ENCODE data around the gene ELMOD2. TPM values are rescaled to one million over a fixed set of nuclear protein-coding genes. Genes with fewer than 3 reads are reported as not detected.

The ELMOD2 gene
- total RNA-seq, 1 experiment from 2014 or later, result 37.2 TPM

DNA sequence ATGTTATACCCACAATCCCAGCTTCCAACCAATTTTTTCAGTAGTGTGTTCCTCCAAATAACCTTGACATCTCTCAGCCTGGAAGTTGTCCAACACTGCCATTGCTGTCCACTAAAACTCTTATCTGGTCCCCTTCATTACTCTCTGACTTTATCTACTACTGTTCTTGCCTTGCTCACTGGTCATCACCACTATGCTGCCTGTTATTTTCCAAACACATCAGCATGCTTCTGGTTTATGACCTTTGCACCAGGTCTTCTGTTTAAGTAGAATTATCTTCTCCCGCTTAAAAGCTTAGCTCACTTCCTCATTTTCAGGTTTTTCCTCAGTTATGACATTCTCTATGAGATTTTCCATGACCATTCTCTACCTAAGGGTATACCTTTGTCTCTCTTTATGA, 5.5 kb downstream of the ELMOD2 start:
- ChIA-PET CTCF (no interaction called here), POLR2A (ENCODE audit: low non-redundant PET) (no interaction called here)
- Histone ChIP-seq H3K4me1 (ENCODE audit: insufficient read depth, low read length, poor library complexity, severe bottlenecking) (no peaks in the 10 kb centered on the region), H3K27me3 (replicated peaks; ENCODE audit: insufficient read depth, low read depth, low read length, poor library complexity) (no peaks in the 10 kb centered on the region), H3K4me3 (ENCODE audit: low read depth, low read length, poor library complexity, severe bottlenecking) (no peak overlapping the region), H3K27ac (ENCODE audit: low read depth, low read length, poor library complexity, severe bottlenecking) (no peak overlapping the region), H3K9me3 (ENCODE audit: low read depth, low read length, poor library complexity, severe bottlenecking) (no peaks in the 10 kb centered on the region), H3K36me3 (ENCODE audit: insufficient read depth, low read length, poor library complexity, severe bottlenecking) (peaks cover 11% of the 10 kb centered on the region)
- BruUV-seq (replicated peaks), result no TSS peak
- TF ChIP-seq CTCF (conservative IDR thresholded peaks at IDR 0.05; ENCODE audit: low read depth, low read length) (no peak), EZH2 (IDR thresholded peaks at IDR 0.05; ENCODE audit: borderline replicate concordance, low read depth, low read length, poor library complexity, severe bottlenecking) (no peak)
- intact Hi-C loops (cut with micrococcal nuclease; ENCODE audit: unreplicated experiment), result loop anchor here (10.0 kb wide), 1 partner anchor 165 kb away; no protein-coding TSS in a partner anchor
- DNase-seq (ENCODE audit: low spot score), result no peak

GRCh38 chr4:140533951-140534480, 10.0 kb downstream of the ELMOD2 start:
- CTCF ChIA-PET, result no interaction called here
- Histone ChIP-seq H3K4me3 (ENCODE audit: low read depth, low read length, poor library complexity, severe bottlenecking) (no peak overlapping the region), H3K9me3 (ENCODE audit: low read depth, low read length, poor library complexity, severe bottlenecking) (no peaks in the 10 kb centered on the region), H3K4me1 (ENCODE audit: insufficient read depth, low read length, poor library complexity, severe bottlenecking) (no peaks in the 10 kb centered on the region), H3K27me3 (replicated peaks; ENCODE audit: insufficient read depth, low read depth, low read length, poor library complexity) (no peaks in the 10 kb centered on the region), H3K36me3 (ENCODE audit: insufficient read depth, low read length, poor library complexity, severe bottlenecking) (peaks cover 2% of the 10 kb centered on the region), H3K27ac (ENCODE audit: low read depth, low read length, poor library complexity, severe bottlenecking) (no peak overlapping the region)
- intact Hi-C loops (cut with micrococcal nuclease; ENCODE audit: unreplicated experiment), result no loop called here
- no peak for DNase-seq (ENCODE audit: low spot score)
- POLR2A ChIA-PET (ENCODE audit: low non-redundant PET), result no interaction called here
- TF ChIP-seq CTCF (conservative IDR thresholded peaks at IDR 0.05; ENCODE audit: low read depth, low read length), result no peak
- no peak for TF ChIP-seq EZH2 (IDR thresholded peaks at IDR 0.05; ENCODE audit: borderline replicate concordance, low read depth, low read length, poor library complexity, severe bottlenecking)
- no TSS peak for BruUV-seq (replicated peaks)

DNA sequence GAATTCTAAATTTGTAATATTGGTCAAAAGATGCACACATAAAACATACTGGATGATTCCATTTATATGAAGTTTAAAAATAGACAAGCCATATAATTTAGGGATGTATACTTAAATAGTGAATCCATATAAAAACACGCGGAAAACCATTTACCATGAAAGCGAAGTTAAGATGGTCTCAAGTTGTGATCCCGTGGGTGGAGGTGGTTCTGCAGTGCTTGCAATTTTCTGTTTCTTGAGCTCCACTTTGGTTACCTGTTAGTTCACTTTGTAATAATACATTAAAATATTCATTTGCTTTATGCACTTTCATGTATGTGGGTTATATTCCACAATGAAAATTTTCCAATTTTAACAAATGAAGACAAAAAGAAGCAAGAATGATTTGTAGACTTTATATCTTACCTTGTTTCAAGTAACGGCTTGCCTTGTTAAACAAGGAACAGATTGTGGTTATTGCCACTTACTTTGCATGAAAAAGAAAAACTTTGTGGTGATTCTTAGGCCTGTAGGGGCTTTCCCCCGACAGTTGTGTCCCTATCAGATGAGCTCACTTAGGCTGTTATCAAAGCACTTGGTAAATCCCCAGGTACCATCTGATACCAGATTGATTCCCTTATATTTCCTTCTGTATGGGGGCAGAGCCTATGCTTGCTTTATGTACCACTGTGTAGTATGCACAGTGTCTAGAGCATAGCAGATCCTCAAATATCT, 32.6 kb downstream of the ELMOD2 start:
- H3K27ac ChIP-seq (ENCODE audit: low read depth, low read length, poor library complexity, severe bottlenecking), result no peak overlapping the region
- POLR2A ChIA-PET (ENCODE audit: low non-redundant PET), result no interaction called here
- TF ChIP-seq CTCF (conservative IDR thresholded peaks at IDR 0.05; ENCODE audit: low read depth, low read length) (no peak), EZH2 (IDR thresholded peaks at IDR 0.05; ENCODE audit: borderline replicate concordance, low read depth, low read length, poor library complexity, severe bottlenecking) (no peak)
- BruUV-seq (replicated peaks), result no TSS peak
- H3K36me3 ChIP-seq (ENCODE audit: insufficient read depth, low read length, poor library complexity, severe bottlenecking), result no peaks in the 10 kb centered on the region
- no peaks in the 10 kb centered on the region for H3K9me3 ChIP-seq (ENCODE audit: low read depth, low read length, poor library complexity, severe bottlenecking)
- no peak overlapping the region for H3K4me3 ChIP-seq (ENCODE audit: low read depth, low read length, poor library complexity, severe bottlenecking)
- DNase-seq (ENCODE audit: low spot score), result no peak
- intact Hi-C loops (cut with micrococcal nuclease; ENCODE audit: unreplicated experiment), result no loop called here
- no peaks in the 10 kb centered on the region for H3K4me1 ChIP-seq (ENCODE audit: insufficient read depth, low read length, poor library complexity, severe bottlenecking)
- CTCF ChIA-PET, result no interaction called here
- no peaks in the 10 kb centered on the region for H3K27me3 ChIP-seq (replicated peaks; ENCODE audit: insufficient read depth, low read depth, low read length, poor library complexity)
